K562 (cell line): ENCODE results near the gene MICU1. TPM values are rescaled to one million over a fixed set of nuclear protein-coding genes. Genes with fewer than 3 reads are reported as not detected.

Experiments used
- CBX8 ChIP-seq: fragments of 200-600 bp; sonication (generic); IDR thresholded peaks from 2 replicates; pipeline ENCODE4 v1.6.1; 2012; ENCODE audit warnings: borderline replicate concordance, mixed run types, low read depth, mild to moderate bottlenecking, moderate library complexity, mixed read lengths, low read length, control low read depth, inconsistent platforms; ENCODE audit not compliant: poor library complexity, severe bottlenecking; ENCODE audit errors: extremely low read depth
- CEBPB ChIP-seq: fragments of 450-650 bp; IDR thresholded peaks from 2 replicates; pipeline ENCODE4 v1.6.1; 2016; ENCODE audit warnings: missing genetic modification characterization, missing compliant biosample characterization
- CEBPG ChIP-seq, 3 experiments: fragments of 200-800 bp in 1 of 3; sonication (Bioruptor generic) in 1 of 3; sonication (generic) in 1 of 3; formaldehyde crosslinking in 1 of 3; IDR thresholded peaks in 2 of 3; conservative IDR thresholded peaks in 1 of 3; 2 replicates each; pipeline versions ENCODE4 v1.6.1 to v1.8.0; 2016 to 2022; ENCODE audit warnings: missing compliant biosample characterization in 2 of 3, missing genetic modification characterization in 2 of 3, mild to moderate bottlenecking in 1 of 3, missing genetic modification reagents in 1 of 3
- KDM4B ChIP-seq, 2 experiments: fragments of 450-650 bp in 1 of 2; sonication (generic) in 1 of 2; IDR thresholded peaks; 2 replicates each; pipeline ENCODE4 v1.6.1; 2016 to 2017; ENCODE audit warnings: borderline replicate concordance in 2 of 2, antibody characterized with exemption in 1 of 2, low read depth in 1 of 2, mild to moderate bottlenecking in 1 of 2
- LEF1 ChIP-seq: fragments of 450-650 bp; IDR thresholded peaks from 2 replicates; pipeline ENCODE4 v1.6.1; 2016; ENCODE audit warnings: mild to moderate bottlenecking
- PKNOX1 ChIP-seq: fragments of 450-650 bp; IDR thresholded peaks from 2 replicates; pipeline ENCODE4 v1.6.1; 2016
- PPARD ChIP-seq: fragments of 250-450 bp; sonication (Bioruptor Pico); IDR thresholded peaks from 2 replicates; pipeline ENCODE4 v1.8.0; 2022; ENCODE audit warnings: inconsistent platforms, mild to moderate bottlenecking, moderate library complexity
- polyA plus RNA-seq, 8 experiments: library from polyadenylated mRNA; depleted of rRNA in 4 of 8; stranded (reverse) in 5 of 8; unstranded in 3 of 8; fragments of >200 nt; fragmentation: Nextera tagmentation in 2 of 8; fragmentation: Illumina TruSeq in 1 of 8; extraction: Ambion mirVana in 2 of 8; extraction: Trizol in 1 of 8; gene quantifications; 2 replicates each; pipeline versions ENCODE4 v1.2.1 to v1.2.3, GENCODE V29; 2011 to 2014; ENCODE audit warnings: inconsistent platforms in 1 of 8, missing spikeins in 1 of 8
- total RNA-seq, 7 experiments: library from RNA; depleted of rRNA in 6 of 7; stranded (reverse); fragments of >200 nt in 6 of 7; fragmentation: Illumina TruSeq in 2 of 7; extraction: Trizol in 2 of 7; gene quantifications; 2 replicates each; pipeline versions ENCODE4 v1.2.1 to v1.2.3, GENCODE V29; 2011 to 2021; ENCODE audit warnings: low replicate concordance in 1 of 7
- TF ChIP-seq, protein P1 (sequence below): sonication (generic); formaldehyde crosslinking; IDR thresholded peaks from 2 replicates; pipeline ENCODE4 v1.8.1; 2023; ENCODE audit warnings: missing genetic modification reagents, mild to moderate bottlenecking, borderline replicate concordance
- TF ChIP-seq, protein P2 (sequence below): sonication (generic); formaldehyde crosslinking; IDR thresholded peaks from 2 replicates; pipeline ENCODE4 v1.8.1; 2023; ENCODE audit warnings: mild to moderate bottlenecking, missing genetic modification reagents
- TF ChIP-seq, protein P3 (sequence below): fragments of 450-650 bp; formaldehyde crosslinking; IDR thresholded peaks from 2 replicates; pipeline ENCODE4 v1.4.0; 2022; ENCODE audit warnings: mild to moderate bottlenecking, moderate library complexity

The MICU1 gene
- total and polyA plus RNA-seq, 9 of the 15 experiments (the other 6 are each of a cell fraction or from before 2014, with no cell fraction given), result 29.3 to 76.8 (median 48.4) TPM

GRCh38 chr10:72637398-72637857 lies 11.5 kb upstream of the MICU1 start (continued):
- TF ChIP-seq, protein P1, sequence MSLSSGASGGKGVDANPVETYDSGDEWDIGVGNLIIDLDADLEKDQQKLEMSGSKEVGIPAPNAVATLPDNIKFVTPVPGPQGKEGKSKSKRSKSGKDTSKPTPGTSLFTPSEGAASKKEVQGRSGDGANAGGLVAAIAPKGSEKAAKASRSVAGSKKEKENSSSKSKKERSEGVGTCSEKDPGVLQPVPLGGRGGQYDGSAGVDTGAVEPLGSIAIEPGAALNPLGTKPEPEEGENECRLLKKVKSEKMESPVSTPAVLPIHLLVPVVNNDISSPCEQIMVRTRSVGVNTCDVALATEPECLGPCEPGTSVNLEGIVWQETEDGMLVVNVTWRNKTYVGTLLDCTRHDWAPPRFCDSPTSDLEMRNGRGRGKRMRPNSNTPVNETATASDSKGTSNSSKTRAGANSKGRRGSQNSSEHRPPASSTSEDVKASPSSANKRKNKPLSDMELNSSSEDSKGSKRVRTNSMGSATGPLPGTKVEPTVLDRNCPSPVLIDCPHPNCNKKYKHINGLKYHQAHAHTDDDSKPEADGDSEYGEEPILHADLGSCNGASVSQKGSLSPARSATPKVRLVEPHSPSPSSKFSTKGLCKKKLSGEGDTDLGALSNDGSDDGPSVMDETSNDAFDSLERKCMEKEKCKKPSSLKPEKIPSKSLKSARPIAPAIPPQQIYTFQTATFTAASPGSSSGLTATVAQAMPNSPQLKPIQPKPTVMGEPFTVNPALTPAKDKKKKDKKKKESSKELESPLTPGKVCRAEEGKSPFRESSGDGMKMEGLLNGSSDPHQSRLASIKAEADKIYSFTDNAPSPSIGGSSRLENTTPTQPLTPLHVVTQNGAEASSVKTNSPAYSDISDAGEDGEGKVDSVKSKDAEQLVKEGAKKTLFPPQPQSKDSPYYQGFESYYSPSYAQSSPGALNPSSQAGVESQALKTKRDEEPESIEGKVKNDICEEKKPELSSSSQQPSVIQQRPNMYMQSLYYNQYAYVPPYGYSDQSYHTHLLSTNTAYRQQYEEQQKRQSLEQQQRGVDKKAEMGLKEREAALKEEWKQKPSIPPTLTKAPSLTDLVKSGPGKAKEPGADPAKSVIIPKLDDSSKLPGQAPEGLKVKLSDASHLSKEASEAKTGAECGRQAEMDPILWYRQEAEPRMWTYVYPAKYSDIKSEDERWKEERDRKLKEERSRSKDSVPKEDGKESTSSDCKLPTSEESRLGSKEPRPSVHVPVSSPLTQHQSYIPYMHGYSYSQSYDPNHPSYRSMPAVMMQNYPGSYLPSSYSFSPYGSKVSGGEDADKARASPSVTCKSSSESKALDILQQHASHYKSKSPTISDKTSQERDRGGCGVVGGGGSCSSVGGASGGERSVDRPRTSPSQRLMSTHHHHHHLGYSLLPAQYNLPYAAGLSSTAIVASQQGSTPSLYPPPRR (CRISPR knock-in tag), result no peak
- no peak for TF ChIP-seq CBX8
- TF ChIP-seq, protein P2, sequence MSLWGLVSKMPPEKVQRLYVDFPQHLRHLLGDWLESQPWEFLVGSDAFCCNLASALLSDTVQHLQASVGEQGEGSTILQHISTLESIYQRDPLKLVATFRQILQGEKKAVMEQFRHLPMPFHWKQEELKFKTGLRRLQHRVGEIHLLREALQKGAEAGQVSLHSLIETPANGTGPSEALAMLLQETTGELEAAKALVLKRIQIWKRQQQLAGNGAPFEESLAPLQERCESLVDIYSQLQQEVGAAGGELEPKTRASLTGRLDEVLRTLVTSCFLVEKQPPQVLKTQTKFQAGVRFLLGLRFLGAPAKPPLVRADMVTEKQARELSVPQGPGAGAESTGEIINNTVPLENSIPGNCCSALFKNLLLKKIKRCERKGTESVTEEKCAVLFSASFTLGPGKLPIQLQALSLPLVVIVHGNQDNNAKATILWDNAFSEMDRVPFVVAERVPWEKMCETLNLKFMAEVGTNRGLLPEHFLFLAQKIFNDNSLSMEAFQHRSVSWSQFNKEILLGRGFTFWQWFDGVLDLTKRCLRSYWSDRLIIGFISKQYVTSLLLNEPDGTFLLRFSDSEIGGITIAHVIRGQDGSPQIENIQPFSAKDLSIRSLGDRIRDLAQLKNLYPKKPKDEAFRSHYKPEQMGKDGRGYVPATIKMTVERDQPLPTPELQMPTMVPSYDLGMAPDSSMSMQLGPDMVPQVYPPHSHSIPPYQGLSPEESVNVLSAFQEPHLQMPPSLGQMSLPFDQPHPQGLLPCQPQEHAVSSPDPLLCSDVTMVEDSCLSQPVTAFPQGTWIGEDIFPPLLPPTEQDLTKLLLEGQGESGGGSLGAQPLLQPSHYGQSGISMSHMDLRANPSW (CRISPR knock-in tag), result no peak
- TF ChIP-seq PKNOX1, result peak; percentile 84
- TF ChIP-seq CEBPB (tag), result no peak
- TF ChIP-seq, protein P3, sequence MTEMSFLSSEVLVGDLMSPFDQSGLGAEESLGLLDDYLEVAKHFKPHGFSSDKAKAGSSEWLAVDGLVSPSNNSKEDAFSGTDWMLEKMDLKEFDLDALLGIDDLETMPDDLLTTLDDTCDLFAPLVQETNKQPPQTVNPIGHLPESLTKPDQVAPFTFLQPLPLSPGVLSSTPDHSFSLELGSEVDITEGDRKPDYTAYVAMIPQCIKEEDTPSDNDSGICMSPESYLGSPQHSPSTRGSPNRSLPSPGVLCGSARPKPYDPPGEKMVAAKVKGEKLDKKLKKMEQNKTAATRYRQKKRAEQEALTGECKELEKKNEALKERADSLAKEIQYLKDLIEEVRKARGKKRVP, result no peak
- TF ChIP-seq PPARD (CRISPR knock-in tag), result no peak
- TF ChIP-seq LEF1, result peak; percentile 96
- TF ChIP-seq CEBPG (CRISPR knock-in tag; IDR thresholded peaks at IDR 0.05), result no peak
- TF ChIP-seq CEBPG (tag; conservative IDR thresholded peaks at IDR 0.05 in 1 of 2, IDR thresholded peaks at IDR 0.05 in 1 of 2), result no peak
- no peak for TF ChIP-seq KDM4B (IDR thresholded peaks at IDR 0.05; ENCODE audit: borderline replicate concordance in 2 of 2, low read depth in 1 of 2)
